ENCODE measurements around the gene MCAM.

MCAM gene, protein sequence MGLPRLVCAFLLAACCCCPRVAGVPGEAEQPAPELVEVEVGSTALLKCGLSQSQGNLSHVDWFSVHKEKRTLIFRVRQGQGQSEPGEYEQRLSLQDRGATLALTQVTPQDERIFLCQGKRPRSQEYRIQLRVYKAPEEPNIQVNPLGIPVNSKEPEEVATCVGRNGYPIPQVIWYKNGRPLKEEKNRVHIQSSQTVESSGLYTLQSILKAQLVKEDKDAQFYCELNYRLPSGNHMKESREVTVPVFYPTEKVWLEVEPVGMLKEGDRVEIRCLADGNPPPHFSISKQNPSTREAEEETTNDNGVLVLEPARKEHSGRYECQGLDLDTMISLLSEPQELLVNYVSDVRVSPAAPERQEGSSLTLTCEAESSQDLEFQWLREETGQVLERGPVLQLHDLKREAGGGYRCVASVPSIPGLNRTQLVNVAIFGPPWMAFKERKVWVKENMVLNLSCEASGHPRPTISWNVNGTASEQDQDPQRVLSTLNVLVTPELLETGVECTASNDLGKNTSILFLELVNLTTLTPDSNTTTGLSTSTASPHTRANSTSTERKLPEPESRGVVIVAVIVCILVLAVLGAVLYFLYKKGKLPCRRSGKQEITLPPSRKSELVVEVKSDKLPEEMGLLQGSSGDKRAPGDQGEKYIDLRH
- 1.7 to 2.0 reads per million in 2 experiments for total RNA-seq

DNA sequence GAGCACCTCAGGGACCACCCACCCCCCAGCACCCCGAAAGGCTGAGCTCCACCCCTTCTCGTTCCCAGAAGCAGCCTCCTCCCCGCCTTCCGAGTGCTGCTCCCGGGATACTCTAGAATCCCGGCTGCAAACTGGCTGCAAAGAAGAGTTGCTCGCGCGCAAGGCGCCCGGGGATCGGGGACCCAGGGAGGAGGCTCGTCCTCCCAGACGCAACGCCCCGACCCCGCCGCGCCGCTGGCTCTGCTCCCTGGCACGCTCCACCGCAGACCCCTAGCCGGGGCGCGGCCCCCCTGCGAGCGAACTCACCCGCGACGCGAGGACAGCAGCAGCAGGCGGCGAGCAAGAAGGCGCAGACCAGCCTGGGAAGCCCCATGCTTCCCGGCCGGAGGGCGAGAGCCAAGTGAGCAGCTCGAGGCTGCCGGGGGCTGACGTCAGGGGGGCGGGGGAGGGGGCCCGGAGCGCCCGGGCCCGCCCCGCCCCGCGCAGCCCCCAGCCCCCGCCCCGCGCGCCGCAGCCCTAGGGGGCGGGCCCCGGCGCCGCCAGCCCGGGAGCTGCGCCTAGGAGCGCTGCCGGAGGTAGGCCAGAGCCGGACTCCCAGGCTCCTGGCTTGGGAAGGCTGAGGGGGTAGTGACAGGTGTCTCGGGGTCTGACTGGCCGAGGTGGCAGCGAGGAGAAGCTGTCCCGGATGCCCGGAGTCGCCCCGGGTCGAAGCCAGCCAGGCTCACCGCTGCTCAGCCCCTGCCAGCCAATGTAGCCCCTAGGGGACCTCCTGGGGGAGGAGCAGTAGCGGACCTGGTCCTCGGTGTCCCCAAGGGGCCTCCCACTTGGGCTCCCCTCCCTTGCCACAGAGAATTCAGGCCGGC, at the start of gene MCAM:
TSS of gene MCAM (minus strand) at position 402 of the 863 bp plus-strand sequence. CDS start at position 373, 29 bp downstream.
- no peak for DNase-seq (ENCODE audit: low read depth)

DNA sequence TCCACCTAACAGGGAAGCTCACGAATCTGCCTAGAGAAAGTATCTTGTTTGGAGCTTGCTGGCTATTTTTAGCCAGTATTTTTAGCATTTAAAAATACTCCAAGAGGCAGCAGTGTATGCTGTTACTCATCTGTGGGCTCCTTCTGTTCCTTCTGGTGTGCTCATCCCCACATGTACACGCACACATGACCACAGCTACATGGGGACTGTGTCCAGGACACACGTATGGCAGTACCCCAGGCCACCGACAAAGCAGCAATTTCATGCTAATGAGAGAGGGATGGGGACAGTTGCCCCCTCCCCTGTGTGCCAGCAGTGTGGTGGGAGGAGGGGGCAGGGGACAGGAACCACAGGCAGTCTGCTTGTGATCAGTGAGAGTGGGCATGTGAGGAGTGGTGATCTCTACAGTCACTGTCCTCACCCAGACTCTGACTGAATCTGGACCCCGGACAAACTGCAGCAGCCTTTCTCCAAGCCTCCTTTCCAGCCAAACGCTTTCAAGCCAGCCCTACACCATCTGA, 48.2 kb upstream of the MCAM start:
- no peak for DNase-seq (ENCODE audit: low read depth)

DNA sequence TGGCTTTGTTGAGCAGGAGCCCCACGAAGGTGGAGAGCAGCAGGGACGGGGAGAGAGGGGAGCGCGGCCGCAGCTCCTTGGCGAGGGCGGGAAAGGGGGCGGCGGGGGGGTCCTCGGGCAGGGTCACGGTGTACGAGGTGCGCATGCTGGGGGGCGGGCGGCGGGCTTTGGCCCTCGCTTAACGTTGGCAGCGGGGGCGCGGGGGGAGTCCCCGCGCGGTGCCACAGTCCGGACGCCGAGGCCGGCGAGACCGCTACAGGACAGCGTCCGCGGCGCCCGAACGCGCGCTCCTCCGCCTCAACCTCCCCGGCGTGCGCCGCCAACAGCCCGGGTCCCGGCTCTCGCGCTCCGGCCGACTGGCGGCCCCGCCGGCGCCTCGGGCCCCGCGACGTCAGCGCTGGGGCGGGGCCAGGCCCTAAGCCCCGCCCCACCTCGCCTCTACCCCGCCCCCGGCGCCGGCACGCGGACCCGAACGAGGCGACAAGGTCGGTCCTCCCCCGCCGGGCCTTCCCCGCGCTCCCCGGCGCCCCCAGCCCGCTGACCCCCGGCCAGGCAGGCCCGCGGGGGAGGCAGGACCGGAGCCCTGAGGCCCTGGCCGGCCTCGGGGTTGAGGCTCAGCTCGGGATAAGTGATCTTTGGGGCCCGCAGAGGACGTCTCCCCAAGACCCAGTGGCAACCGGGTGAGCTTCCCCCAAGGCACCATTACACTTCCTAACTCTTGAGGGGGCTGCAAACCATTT, 47.1 kb upstream of the MCAM start:
- peak; percentile 48 for DNase-seq (ENCODE audit: low read depth)

DNA sequence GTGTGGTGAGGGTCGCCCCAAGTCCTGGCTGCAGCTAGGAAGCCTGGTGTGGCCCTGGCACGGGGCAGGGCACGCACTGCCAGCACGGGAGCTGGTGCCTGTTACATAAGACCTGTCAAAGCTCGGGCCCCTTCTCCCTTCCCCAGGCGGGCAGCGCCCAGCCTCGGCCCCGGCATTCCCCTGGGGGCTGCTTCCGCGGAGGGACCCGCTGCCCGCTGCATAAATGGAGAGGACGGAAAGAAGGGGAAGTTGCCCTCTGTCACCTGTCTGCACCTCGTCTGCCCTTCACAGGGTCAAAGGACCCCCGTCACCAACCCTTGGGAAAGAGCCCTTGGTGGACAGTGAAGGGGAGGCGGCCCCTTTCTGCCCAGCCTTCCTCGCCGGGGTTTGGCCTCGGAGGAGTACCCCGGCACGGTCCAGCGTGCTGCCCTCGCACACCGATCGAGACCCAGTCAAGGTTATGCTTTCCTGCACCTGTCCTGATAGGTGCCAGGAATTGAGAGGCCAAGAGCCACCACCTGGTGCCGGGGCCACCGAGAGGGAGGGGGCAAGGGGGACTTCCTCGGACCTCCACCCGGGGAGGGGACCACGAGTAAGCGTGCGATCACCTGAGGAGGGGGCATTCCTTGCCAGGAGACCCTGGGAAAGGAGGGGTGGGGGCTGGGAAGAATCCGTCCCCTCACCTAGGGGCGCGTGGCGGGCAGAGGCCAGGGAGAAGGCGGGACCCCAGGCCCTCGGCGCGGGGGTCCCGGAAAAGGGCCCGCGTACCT, 46.3 kb upstream of the MCAM start:
- DNase-seq (ENCODE audit: low read depth): no peak

DNA sequence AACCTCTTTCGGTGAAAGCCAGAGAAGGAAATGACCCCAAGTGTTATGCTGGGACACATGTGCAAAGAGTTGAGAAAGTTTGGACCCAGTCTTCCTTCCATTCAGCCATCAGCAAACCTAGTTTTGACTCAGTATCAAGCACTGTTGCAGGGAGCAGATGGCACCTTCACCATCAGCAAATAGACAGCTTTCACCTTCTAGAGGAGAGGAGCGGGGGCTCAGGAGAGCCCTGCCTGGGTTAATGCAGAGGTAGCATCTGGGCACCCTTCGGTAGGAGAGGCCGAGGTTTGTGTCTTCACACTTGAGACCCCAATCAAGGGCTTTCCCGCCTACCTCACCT, 45.8 kb upstream of the MCAM start:
- no peak for DNase-seq (ENCODE audit: low read depth)

DNA sequence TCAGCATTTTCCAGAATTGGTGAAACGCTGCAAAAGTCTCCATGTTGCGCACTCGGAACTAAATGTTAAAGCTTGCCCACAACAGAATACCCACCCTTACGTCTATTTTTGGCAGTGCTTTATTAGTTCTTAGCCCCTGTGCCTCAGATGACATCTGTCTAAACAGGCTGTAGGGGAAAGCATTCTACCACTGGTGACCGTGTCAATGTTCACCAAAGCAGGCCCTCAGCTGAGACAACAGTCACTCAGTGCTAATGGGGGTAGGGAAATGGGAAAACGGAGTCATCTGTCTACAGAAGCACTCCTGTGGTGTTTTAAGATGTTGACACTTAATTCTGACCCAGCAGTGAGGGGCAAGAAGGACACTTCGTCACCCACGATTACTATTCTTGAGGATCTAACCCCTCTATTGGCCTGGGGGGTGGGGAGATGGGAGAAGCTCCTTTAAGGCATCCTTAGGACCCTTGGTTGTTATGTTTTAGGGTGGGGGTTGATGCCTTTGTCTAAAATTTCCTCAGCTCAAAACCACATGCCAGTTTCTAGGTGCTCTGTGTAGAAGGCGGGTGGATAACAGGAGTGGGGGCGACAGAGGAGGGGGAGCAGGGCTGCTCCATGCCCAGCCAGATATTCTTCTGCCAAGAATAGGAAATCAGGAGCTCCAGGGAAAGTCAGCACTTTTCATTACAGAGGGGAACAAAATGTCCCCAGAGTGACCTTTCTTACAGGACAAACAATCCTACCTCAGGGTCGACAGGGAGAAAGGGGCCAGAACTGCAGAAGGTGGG, 45.2 kb upstream of the MCAM start:
- no peak for DNase-seq (ENCODE audit: low read depth)

DNA sequence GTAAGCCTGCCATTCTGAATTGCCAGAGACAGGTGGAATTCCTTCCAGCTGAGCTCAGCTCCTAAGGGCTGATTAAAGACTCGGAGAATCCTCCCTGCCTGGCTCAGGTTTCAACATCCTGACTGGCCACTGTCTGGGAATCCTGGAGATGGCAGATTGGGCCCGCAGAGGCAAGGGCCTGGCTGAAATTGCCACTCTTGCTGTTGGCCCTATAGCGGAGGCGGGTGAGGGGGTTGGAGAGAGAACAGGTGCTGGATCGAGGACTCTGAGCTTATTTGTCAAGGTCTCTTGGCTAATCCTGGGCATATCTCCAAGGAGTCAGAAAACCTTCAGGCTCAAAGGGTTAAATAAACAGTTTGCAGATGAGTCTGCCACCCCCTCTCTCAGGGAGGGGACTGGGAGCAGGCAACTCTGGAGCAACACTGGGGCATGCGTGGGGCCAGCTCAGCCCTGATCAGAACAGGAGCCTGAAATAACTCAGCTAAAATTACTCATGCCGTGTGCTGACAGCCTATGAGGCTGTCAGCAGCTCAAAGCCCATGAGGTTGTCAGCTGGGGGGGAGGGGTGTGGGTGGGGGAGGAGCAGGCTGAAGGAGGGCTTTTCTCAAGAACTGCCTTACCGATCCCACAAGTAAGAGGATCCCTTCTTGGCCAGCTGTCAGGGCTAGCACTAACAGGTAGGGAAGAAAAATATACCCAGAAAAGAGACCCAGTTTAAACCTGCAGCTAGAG, 44.3 kb upstream of the MCAM start:
- no peak for DNase-seq (ENCODE audit: low read depth)

DNA sequence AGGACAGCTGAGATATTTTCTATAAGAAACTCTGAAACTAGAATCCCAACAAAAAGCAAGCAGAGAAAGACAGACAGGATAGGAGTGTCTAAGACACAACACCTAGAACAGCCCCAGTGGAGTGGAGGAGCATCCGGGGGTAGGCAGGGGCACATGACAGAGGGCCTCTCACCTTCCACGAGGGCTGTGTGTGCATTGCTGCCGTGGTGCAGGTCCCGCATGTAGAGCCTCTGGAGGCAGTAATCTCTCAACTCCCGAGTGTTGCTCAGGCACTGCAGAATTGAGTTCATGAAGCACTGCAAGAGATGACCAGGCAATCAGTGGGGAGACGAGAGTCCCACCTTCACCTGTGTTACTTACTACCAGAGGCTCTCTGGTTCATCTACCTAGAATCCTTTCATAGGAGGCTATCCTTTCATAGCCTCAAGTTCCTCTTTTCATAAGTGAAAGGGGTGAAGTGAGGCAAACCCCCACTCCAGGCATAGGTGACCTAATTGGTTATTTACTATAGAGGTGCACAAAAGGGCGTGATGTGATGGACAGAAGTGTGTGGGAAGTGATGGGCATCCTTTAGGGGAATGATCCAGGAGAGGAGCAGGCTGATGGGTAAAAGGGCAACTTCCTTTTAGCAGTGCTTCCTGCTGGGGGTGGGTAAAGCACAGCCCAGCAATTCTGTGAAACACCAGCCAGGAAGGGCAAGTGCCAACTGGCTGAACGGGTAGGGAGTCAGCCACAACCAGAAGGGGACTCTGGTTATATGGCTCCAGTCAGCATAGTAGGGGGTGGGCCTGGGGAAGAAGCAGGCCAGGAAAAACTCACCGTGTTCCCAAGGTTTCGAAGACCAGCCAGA, 42.7 kb upstream of the MCAM start:
- DNase-seq (ENCODE audit: low read depth): no peak

DNA sequence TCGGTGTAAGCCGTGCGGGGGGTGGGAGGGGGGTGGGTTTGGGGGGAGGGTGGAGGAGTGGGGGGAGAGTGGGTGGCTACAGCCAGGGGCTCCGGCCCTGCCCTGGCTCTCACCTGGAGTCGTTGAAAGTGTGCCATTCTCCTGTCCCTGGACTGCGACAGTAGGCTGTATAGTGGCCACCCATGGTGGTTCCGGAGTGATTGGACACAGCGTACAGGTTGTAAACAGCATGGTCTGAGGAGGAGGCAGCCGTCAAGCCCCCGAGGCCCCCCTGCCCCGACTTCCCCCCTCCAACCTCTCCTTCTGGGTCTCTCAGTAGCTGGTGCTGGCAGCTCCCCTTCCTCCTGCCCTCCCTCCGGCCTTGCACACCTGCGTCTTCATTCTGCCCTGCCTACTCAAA, 40.1 kb upstream of the MCAM start:
- no peak for DNase-seq (ENCODE audit: low read depth)

DNA sequence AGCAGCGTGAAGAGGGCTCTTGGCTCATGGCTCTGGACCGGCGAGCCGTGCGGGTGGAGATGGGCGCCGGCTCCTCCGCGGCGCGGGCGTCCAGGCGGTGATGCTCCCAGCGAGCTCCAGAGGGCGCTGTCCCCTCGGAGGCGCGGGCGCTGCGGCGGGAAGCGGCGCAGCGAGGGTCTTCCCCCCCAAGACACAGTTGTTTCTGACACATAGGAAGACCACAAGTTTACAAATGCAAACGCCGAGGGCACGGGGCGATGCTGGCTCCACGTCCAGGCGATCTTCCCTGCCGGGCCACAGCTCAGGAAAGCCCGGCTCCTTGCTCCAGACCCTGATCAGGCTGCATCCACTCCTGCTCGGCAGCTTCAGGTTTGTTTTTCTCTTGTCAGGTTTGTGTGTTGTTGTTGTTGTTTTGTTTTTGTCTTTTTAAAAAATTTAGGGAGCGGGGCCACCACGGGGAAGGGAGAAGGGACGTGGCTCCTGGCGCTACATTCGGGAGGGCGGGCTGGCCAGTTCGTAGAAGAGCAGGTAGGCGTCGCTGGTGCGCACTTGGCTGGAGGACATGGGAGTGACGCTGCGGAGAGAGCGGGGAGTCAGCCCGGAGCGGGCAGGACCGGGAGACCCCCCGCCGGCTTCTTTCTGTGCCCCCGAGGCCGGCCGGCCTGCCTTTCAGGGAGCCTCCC, 39.6 kb upstream of the MCAM start:
- DNase-seq (ENCODE audit: low read depth): peak; percentile 64

DNA sequence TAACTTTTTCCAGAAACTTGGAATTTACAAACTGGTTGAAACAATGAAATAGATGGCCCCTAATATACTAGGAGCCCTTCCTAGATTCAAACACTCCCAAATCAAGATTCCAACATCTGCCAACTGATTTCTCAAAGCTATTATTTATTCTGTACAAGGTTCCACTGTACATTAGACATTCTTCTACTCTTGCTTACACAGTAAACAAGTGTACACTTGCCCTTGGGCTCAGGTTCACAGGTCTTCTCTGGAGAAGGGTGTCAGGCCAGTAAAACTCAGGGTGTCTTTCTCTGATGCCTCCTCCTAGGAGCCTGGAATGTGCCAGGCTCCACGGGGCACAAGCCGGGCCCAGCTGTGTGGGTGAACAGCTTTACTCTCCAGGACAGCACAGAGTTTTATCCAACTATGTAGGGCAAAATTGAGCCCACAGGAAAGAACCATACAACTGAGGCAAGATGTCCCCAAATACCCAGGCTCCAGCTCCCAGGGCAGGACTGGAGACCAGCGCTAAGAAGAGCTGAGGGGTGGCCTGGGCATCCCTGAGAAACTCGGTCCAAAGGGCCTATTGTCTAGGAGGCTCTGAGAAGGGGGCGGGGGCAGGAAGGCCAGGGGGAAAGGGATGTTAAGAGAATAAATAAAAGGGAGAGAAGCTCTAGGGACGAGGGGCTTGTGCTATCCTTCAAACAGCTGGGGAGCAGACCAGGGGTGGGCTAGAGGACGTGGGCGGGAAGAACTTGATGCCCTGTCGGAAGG, 38.3 kb upstream of the MCAM start:
- no peak for DNase-seq (ENCODE audit: low read depth)

DNA sequence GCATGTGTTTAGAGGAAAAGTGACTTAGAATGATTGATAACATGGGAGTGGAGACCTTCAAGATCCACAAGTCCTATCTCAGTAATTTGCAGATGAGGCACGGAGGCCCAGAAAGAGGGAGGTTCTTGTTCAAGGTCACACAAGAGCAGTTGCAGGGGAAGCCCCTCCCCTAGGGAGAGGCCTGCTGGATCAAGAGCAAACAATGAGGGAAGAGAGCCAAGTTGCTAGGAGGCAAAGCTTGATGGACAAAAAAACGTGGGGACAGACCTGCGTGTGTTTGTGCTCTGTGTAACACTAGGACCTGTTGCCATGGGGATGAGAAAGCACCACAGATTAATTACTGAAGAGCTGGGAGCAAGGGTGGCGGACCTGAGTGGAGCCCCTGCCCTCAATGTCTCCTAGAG, 35.9 kb upstream of the MCAM start:
- DNase-seq (ENCODE audit: low read depth): no peak

DNA sequence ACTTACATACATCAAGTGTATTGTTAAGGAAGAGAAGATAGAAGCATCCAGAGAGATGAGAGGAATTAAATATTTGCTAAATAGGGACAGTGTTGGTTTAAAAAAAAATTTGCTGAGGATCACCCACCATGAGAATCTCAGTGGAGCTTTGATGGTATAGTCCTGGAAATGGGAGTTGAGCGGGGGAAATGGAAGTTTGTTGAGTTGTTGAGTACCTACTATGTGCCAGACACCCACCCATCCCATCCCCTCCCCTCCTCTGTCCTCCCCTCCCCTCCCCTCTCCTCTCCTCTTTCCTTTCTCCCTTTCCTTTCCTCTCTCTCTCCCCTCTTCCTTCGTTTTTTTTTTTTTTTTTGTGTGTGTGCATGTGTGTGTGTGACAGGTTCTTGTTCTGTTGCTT, 34.3 kb upstream of the MCAM start:
- no peak for DNase-seq (ENCODE audit: low read depth)

DNA sequence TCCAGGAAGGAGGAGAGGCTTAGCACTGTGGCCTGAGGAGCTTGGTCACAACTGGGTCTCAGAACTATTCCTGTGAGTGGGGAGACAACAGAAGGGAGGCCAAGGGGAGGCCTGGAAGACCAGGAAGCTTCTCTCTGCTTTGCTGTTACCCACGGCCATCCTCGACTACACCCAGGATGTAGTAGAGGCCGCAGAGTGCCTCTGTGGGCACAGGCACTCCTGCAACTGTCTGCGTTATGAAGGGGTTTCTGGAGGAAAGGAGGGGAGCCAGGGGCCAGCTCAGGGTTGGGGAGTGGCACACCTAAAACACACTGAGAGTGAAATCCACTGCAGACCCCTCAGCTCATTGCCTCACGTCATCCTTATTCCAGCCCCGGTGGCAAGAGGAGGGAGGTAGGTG, 33.4 kb upstream of the MCAM start:
- DNase-seq (ENCODE audit: low read depth): no peak

DNA sequence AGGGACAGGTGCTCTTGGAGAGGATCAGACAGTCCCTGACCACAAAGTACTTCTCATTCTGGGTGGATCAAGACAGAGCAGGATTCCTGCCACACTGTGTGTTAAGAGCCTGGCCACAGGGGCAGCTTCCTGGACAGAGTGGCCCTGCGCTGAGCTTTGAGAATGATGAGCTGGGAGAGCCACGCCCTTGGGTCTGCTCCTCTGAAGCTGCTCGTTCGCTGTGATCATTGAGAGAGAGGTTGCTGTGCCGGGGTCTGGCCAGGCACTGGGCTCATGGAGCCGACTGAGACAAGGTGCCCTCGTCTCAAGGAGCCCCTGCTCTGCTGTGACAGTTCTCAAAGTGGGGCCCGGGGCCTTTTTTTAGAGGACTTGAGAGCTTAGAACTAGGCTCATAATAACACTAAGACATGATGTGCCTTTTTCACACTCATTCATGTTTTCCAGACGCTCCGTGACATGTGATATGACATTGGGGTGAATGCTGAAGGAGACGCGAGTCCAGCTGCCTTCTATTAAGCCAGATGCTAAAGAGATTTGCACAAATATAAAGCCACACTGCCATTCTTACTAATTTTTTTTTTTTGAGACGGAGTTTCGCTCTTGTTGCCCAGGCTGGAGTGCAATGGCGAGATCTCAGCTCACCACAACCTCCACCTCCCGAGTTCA, 31.1 kb upstream of the MCAM start:
- no peak for DNase-seq (ENCODE audit: low read depth)

DNA sequence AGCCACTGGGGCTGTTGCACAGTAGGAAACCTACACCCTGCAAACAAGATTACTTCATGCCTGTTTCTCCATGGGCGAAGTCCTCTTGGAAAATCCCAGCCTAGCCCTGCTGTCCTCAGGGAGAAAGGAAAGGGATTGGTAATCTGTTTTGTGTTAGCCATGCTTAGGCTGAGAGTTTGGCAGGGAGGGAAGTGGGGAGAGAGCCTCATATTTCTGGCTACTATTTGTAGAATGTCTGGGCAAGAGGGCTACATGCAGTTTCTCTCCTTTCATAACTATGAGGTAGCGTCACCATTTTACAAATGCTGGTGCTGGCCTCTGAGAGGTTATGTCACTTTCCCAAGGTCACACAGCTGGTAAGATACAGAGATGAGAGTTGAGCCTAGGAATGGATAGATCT, 30.3 kb upstream of the MCAM start:
- no peak for DNase-seq (ENCODE audit: low read depth)

DNA sequence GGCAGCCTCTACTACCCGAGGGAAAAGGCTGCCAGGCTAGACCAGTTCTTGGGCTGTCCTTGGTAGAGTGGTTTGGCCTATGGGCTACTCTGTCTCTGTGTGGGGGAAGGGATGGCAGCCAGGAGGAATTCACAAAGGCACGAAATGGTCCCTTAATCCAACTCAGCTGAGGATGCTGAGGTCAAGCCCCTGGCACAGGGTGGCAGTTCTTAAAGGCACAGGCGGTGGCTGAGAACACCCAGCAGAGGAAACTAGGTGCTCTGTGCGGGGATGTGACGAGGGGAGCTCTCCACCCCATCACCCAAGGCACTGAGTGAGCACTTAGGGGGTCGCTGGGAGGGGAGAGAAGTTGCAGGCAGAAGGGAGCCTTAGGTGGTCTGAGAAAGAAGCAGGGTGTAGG, 29.7 kb upstream of the MCAM start, which contains the start of gene MFRP:
TSS of gene MFRP (minus strand) at position 101 of the 400 bp plus-strand sequence. CDS start 192 bp downstream, outside the sequence.
- DNase-seq (ENCODE audit: low read depth): no peak
